ENCODE data around the gene PLCH2.

PLCH2 gene

DNA sequence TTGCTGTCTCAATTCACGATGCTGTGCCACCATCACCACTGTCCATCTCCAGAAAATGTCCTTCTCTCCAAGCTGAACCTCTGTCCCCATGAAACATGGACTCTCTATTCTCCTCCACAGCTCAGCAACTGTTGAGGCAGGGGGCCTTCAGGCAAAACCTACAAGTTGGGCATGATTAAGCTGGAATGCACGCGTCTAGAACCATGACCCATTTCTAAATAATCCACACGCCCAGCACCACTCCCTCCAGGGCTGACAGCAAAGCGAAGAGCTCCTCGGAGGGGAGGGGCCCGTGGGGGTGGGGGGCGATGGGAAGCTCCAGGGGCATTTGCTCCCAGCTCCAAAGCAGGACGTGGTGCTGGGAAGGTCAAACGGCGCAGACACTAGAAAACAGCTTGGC is 57.3 kb downstream of the PLCH2 start:
- Histone ChIP-seq H3K36me3 (ENCODE audit: insufficient read depth, low read length) (no peaks in the 10 kb centered on the region), H3K9me3 (ENCODE audit: insufficient read depth, low read depth, low read length) (no peaks in the 10 kb centered on the region), H3K27me3 (ENCODE audit: insufficient read depth, low read length) (peaks cover 87% of the 10 kb centered on the region), H3K4me1 (ENCODE audit: insufficient read depth, low read length) (peaks cover 10% of the 10 kb centered on the region), H3K9ac (ENCODE audit: low read depth, low read length) (no peak overlapping the region), H3K27ac (ENCODE audit: low read depth, low read length) (no peak overlapping the region), H3K4me3 (ENCODE audit: low read length) (no peak overlapping the region)
- 80% methylated on average over 11 of the region's 11 CpGs for WGBS

DNA sequence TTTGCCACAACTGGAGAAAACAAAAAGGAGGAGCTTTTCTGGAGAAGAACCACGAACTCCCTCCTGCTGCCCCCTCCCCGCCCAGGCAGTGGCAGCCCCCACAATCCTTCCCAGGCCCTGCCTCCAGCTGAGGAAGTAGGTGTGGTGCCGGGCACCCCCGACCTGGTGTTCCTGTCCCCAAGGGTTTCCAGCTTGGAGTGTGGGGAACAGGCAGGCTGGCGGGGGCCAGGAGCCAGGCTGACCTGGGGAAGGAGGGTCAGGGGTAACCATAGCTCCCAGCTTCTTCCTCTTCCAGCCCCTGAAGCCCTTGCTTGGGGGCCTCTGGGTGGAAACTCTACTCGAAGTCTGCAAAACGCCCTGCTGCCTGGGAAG is 58.2 kb downstream of the PLCH2 start:
- WGBS, result 65% methylated on average over 5 of the region's 7 CpGs
- Histone ChIP-seq H3K9me3 (ENCODE audit: insufficient read depth, low read depth, low read length) (no peaks in the 10 kb centered on the region), H3K27ac (ENCODE audit: low read depth, low read length) (no peak overlapping the region), H3K4me1 (ENCODE audit: insufficient read depth, low read length) (peaks cover 10% of the 10 kb centered on the region), H3K4me3 (ENCODE audit: low read length) (no peak overlapping the region), H3K9ac (ENCODE audit: low read depth, low read length) (no peak overlapping the region), H3K36me3 (ENCODE audit: insufficient read depth, low read length) (no peaks in the 10 kb centered on the region), H3K27me3 (ENCODE audit: insufficient read depth, low read length) (peaks cover 84% of the 10 kb centered on the region)

DNA sequence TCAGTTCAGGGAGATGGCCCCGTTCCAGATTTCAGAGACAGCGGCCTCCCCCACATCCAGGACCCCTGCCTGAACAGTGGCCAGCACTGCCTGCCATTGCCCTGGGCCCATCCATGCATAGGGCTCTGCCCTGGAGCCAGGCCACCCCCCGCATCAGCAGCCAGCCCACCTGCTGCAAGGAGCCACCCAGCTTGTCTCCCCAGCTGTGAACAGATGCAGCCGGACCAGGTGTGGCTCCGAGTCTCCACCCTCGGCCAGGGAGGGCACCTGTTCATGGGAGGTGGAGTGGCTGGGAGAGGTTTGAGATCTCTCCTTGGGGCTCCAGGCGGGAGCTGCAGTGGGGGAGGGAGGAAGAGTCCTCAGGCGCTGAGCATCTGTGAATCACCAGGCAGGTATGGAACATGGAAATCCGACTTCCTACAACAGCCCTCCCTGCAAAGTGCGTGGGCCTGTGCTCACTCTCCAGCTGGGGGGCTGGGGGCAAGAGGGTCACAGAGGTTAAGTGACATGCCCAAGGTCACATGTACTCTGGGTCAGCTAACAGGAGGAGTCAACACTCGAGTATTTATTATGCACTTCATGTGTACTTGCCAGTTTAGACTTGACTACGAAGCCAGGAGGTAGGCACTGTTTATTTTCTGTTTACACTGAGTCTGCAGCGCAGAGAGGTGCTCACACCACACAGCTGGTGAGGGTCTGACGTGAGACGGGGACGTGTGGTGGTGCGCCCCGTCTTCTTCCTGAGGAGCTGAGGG is 58.8 kb downstream of the PLCH2 start:
- no peaks in the 10 kb centered on the region for H3K9me3 ChIP-seq (ENCODE audit: insufficient read depth, low read depth, low read length)
- peaks cover 10% of the 10 kb centered on the region for H3K4me1 ChIP-seq (ENCODE audit: insufficient read depth, low read length)
- peaks cover 79% of the 10 kb centered on the region for H3K27me3 ChIP-seq (ENCODE audit: insufficient read depth, low read length)
- no peak overlapping the region for H3K4me3 ChIP-seq (ENCODE audit: low read length)
- no peaks in the 10 kb centered on the region for H3K36me3 ChIP-seq (ENCODE audit: insufficient read depth, low read length)
- WGBS, result 50% methylated on average over 18 of the region's 18 CpGs
- no peak overlapping the region for H3K9ac ChIP-seq (ENCODE audit: low read depth, low read length)
- no peak overlapping the region for H3K27ac ChIP-seq (ENCODE audit: low read depth, low read length)

DNA sequence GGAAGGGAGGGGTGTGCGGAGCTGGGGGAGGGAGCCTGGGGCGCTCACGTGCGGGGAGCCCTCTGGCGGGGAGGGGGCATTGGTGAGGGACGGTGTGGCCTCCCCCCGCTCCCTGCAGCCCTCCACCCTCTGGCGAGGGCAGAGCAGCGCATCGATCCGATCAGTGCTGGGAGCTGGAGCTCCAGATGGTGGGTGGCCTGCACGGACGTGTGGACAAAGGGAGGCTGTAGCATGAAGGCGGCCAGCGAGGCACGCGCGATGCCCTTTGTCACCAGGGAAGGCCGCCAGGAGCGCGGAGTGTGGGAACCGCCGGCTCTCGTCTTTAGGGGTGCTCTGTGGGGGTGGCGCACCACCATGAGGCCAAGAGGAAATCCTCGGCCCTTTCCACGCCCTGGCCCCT is 59.4 kb downstream of the PLCH2 start:
- H3K27me3 ChIP-seq (ENCODE audit: insufficient read depth, low read length), result peaks cover 77% of the 10 kb centered on the region
- H3K9me3 ChIP-seq (ENCODE audit: insufficient read depth, low read depth, low read length), result no peaks in the 10 kb centered on the region
- H3K27ac ChIP-seq (ENCODE audit: low read depth, low read length), result no peak overlapping the region
- no peak overlapping the region for H3K9ac ChIP-seq (ENCODE audit: low read depth, low read length)
- peaks cover 10% of the 10 kb centered on the region for H3K4me1 ChIP-seq (ENCODE audit: insufficient read depth, low read length)
- no peak overlapping the region for H3K4me3 ChIP-seq (ENCODE audit: low read length)
- 67% methylated on average over 27 of the region's 27 CpGs for WGBS
- H3K36me3 ChIP-seq (ENCODE audit: insufficient read depth, low read length), result no peaks in the 10 kb centered on the region

DNA sequence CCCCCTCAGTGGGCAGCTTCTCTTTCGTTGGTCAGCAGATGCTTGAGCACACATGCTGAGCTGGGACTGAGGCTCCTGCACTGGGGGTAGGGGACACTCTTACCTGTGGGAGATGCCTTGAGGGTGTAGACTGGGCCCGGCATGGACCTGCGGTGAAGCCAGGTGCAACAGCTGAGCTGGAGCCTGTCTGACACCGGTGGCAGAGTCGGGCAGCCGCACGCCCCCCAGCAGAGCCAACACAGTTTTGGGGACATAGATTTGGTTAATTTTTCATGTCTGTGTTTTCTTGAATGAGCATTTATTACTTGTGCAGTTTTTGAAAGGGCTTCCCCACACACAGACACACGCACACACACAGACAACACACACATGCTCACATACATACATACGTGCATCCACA is 59.9 kb downstream of the PLCH2 start:
- Histone ChIP-seq H3K4me1 (ENCODE audit: insufficient read depth, low read length) (peaks cover 10% of the 10 kb centered on the region), H3K27ac (ENCODE audit: low read depth, low read length) (no peak overlapping the region), H3K9me3 (ENCODE audit: insufficient read depth, low read depth, low read length) (no peaks in the 10 kb centered on the region), H3K36me3 (ENCODE audit: insufficient read depth, low read length) (no peaks in the 10 kb centered on the region), H3K4me3 (ENCODE audit: low read length) (no peak overlapping the region), H3K27me3 (ENCODE audit: insufficient read depth, low read length) (peaks cover 73% of the 10 kb centered on the region), H3K9ac (ENCODE audit: low read depth, low read length) (no peak overlapping the region)
- WGBS, result 91% methylated on average over 8 of the region's 9 CpGs

DNA sequence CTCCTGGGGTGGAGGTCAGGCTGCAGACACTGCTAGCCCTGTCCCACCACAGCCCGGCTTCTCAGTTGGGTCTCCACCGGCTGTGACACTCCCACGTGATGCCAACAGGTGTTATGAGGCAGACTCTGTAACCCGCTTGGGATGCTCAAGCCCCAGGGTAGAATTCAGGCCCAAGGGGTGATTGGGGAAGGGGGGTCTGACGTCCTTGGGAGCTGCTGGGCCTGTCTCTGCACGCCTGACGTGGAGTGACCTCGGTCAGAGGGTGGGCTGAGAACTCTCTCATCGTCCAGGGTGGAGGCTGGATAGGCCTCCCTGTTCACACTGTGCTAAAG is 61.7 kb downstream of the PLCH2 start:
- H3K9me3 ChIP-seq (ENCODE audit: insufficient read depth, low read depth, low read length), result no peaks in the 10 kb centered on the region
- no peaks in the 10 kb centered on the region for H3K36me3 ChIP-seq (ENCODE audit: insufficient read depth, low read length)
- peaks cover 62% of the 10 kb centered on the region for H3K27me3 ChIP-seq (ENCODE audit: insufficient read depth, low read length)
- no peak overlapping the region for H3K4me3 ChIP-seq (ENCODE audit: low read length)
- H3K27ac ChIP-seq (ENCODE audit: low read depth, low read length), result no peak overlapping the region
- H3K9ac ChIP-seq (ENCODE audit: low read depth, low read length), result no peak overlapping the region
- peaks cover 10% of the 10 kb centered on the region for H3K4me1 ChIP-seq (ENCODE audit: insufficient read depth, low read length)
- 79% methylated on average over 9 of the region's 9 CpGs for WGBS

DNA sequence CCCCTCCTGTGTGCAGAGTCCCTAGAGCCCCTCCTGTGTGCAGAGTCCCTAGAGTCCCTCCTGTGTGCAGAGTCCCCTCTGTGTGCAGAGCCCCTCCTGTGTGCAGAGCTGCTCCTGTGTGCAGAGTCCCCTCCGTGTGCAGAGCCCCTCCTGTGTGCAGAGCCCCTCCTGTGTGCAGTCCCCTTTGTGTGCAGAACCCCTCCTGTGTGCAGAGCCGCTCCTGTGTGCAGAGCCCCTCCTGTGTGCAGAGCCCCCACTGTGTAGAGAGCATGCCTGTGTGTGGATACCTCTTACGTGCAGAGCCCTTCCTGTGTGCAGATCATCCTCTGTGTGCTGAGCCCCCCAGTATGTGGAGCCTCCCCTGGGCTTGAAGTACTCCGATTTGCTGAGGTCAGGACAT is 62.3 kb downstream of the PLCH2 start:
- H3K4me3 ChIP-seq (ENCODE audit: low read length), result no peak overlapping the region
- 85% methylated on average over 4 of the region's 4 CpGs for WGBS
- no peak overlapping the region for H3K9ac ChIP-seq (ENCODE audit: low read depth, low read length)
- H3K9me3 ChIP-seq (ENCODE audit: insufficient read depth, low read depth, low read length), result no peaks in the 10 kb centered on the region
- H3K36me3 ChIP-seq (ENCODE audit: insufficient read depth, low read length), result no peaks in the 10 kb centered on the region
- peaks cover 56% of the 10 kb centered on the region for H3K27me3 ChIP-seq (ENCODE audit: insufficient read depth, low read length)
- H3K4me1 ChIP-seq (ENCODE audit: insufficient read depth, low read length), result peaks cover 13% of the 10 kb centered on the region
- no peak overlapping the region for H3K27ac ChIP-seq (ENCODE audit: low read depth, low read length)

DNA sequence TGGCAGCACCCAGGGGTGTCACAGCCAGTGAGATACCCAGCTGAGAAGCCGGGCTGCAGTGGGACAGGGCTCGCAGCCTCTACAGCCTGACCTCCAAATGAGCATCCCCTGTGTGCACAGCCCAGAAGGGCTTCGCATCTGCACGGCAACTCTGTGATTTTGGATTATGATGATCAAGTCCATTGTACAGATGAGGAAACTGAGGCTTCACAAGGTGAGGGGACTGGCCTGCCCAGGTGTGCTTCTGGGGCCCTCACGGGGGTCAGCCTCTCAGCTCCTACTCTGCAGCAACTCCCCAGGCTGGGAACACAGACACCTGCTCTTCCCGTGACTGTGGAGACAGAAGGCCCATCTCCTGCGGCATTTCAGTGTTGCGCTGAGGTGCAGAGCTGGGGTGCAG is 62.8 kb downstream of the PLCH2 start:
- Histone ChIP-seq H3K9me3 (ENCODE audit: insufficient read depth, low read depth, low read length) (no peaks in the 10 kb centered on the region), H3K4me3 (ENCODE audit: low read length) (no peak overlapping the region), H3K4me1 (ENCODE audit: insufficient read depth, low read length) (peaks cover 17% of the 10 kb centered on the region), H3K9ac (ENCODE audit: low read depth, low read length) (no peak overlapping the region), H3K27ac (ENCODE audit: low read depth, low read length) (no peak overlapping the region), H3K27me3 (ENCODE audit: insufficient read depth, low read length) (peaks cover 52% of the 10 kb centered on the region), H3K36me3 (ENCODE audit: insufficient read depth, low read length) (no peaks in the 10 kb centered on the region)
- WGBS, result 93% methylated on average over 8 of the region's 8 CpGs

DNA sequence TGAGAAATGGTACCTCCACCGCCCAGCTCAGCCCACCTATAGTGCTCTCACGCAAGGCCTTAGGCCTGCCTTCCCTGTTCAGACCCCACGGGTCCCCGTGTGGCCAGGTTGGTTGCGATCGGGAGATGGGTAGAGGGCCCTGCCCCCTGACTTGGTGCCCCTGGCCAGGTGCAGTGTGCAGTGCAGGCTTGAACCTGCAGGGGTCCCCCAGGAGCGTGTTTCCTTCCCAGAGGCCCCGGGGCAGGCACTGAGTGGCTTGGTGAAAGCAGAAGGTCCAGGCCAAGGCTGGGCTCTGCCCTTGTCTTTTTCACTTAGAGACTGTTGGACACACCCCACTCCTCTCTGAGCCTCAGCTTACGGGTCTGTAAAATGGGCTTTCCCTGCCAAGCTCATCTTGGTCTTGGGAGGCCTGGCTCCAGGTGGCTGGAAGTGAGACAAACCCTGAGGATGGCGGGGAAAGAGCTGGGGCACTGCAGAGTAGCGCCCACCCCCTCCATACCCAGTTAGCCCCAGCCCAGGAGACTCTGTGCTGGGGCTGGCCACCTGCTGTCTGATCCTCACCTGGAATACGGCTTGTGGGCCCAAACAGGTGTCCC is 63.3 kb downstream of the PLCH2 start:
- Histone ChIP-seq H3K27me3 (ENCODE audit: insufficient read depth, low read length) (peaks cover 52% of the 10 kb centered on the region), H3K9me3 (ENCODE audit: insufficient read depth, low read depth, low read length) (no peaks in the 10 kb centered on the region), H3K27ac (ENCODE audit: low read depth, low read length) (no peak overlapping the region), H3K36me3 (ENCODE audit: insufficient read depth, low read length) (no peaks in the 10 kb centered on the region), H3K9ac (ENCODE audit: low read depth, low read length) (no peak overlapping the region), H3K4me1 (ENCODE audit: insufficient read depth, low read length) (peaks cover 21% of the 10 kb centered on the region), H3K4me3 (ENCODE audit: low read length) (no peak overlapping the region)
- 61% methylated on average over 12 of the region's 12 CpGs for WGBS

DNA sequence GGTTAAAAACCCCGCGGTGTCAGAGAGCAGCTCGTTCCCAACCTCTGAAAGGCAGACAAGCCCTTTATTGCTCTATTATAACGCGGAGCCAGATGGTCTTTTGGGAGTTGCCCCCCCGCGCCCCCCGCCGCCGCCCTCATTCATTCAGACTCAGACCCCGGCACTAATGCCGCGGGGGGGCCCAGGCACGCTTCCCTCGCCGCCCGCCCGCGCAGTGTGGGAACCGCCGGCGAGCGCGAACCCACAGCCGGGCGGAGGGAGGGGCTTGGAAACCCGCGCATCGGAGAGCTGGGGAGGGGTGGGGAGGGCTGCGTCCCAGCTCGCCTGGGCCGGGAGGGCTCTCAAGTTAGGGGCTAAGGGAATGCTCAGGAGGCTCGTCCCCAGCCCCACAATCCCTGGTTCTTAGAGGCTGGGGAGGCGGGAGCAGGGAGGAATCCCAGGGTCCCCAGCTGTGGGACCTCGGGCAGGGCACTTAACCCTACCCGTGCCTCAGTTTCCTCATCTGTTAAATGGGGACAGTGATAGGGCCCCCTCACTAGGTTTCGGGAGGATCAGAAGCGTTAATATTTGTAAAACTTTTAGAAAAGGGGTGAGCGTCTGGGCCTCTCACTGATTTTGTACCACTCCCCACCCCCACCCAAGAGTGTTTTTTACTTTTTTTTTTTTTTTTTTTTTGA is 64.9 kb downstream of the PLCH2 start:
- H3K27me3 ChIP-seq (ENCODE audit: insufficient read depth, low read length), result peaks cover 40% of the 10 kb centered on the region
- H3K4me1 ChIP-seq (ENCODE audit: insufficient read depth, low read length), result peaks cover 25% of the 10 kb centered on the region
- no peak overlapping the region for H3K9ac ChIP-seq (ENCODE audit: low read depth, low read length)
- H3K36me3 ChIP-seq (ENCODE audit: insufficient read depth, low read length), result no peaks in the 10 kb centered on the region
- H3K27ac ChIP-seq (ENCODE audit: low read depth, low read length), result no peak overlapping the region
- H3K4me3 ChIP-seq (ENCODE audit: low read length), result peak overlapping the region; percentile 29; the same call in 1 of the 2 replicates
- H3K9me3 ChIP-seq (ENCODE audit: insufficient read depth, low read depth, low read length), result no peaks in the 10 kb centered on the region
- WGBS, result 11% methylated on average over 38 of the region's 39 CpGs

DNA sequence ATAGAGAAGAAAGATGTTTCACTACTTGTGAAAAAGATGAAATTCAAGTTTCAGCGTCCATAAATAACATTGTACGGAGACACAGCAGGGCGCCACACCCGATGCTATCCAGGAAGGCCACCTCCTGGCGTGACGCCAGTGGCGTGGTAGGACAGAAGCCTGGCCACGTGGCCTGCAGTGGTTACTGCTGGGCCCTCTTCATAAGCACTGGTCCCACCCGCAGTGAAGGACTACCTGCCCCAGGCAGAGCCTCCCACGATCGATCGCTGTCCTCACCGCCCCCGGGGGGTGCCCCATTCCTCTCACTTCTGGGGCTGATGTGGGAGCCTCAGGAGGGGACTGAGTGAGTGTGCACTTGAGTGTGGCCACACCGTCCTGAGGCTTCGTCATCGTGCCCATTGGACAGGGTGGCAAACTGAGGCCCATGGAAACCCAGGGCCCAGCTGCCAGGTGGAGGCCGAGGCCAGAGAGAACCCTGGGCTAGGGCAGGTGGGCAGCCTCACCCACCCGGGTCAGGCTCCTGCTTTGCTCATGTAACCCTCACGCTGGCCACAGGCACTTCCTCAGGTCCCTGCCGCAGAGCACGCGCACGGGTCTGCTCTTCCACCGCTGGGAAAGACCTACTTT is 65.6 kb downstream of the PLCH2 start:
- Histone ChIP-seq H3K4me1 (ENCODE audit: insufficient read depth, low read length) (peaks cover 25% of the 10 kb centered on the region), H3K27me3 (ENCODE audit: insufficient read depth, low read length) (peaks cover 34% of the 10 kb centered on the region), H3K36me3 (ENCODE audit: insufficient read depth, low read length) (no peaks in the 10 kb centered on the region), H3K4me3 (ENCODE audit: low read length) (no peak overlapping the region), H3K27ac (ENCODE audit: low read depth, low read length) (no peak overlapping the region), H3K9ac (ENCODE audit: low read depth, low read length) (no peak overlapping the region), H3K9me3 (ENCODE audit: insufficient read depth, low read depth, low read length) (no peaks in the 10 kb centered on the region)
- WGBS, result 89% methylated on average over 25 of the region's 25 CpGs
